ENCODE data around the gene KAT5.
"Not testable (repeated sequence)": the region's sequence is repeated elsewhere in the genome, so short reads cannot be mapped to it uniquely, and the experiment has no call there.

The KAT5 gene

DNA sequence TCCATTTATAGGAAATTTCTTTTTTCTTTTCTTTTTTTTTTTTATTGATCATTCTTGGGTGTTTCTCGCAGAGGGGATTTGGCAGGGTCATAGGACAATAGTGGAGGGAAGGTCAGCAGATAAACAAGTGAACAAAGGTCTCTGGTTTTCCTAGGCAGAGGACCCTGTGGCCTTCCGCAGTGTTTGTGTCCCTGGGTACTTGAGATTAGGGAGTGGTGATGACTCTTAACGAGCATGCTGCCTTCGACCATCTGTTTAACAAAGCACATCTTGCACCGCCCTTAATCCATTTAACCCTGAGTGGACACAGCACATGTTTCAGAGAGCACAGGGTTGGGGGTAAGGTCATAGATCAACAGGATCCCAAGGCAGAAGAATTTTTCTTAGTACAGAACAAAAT, 50.1 kb downstream of the KAT5 start:
- not testable (repeated sequence) for DNase-seq

DNA sequence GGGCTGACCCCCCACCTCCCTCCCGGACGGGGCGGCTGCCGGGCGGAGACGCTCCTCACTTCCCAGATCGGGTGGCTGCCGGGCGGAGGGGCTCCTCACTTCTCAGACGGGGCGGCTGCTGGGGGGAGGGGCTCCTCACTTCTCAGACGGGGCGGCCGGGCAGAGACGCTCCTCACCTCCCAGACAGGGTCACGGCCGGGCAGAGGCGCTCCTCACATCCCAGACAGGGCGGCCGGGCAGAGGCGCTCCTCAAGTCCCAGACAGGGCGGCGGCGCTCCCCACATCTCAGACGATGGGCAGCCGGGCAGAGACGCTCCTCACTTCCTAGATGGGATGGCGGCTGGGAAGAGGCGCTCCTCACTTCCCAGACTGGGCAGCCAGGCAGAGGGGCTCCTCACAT, 50.8 kb downstream of the KAT5 start:
- not testable (repeated sequence) for DNase-seq

DNA sequence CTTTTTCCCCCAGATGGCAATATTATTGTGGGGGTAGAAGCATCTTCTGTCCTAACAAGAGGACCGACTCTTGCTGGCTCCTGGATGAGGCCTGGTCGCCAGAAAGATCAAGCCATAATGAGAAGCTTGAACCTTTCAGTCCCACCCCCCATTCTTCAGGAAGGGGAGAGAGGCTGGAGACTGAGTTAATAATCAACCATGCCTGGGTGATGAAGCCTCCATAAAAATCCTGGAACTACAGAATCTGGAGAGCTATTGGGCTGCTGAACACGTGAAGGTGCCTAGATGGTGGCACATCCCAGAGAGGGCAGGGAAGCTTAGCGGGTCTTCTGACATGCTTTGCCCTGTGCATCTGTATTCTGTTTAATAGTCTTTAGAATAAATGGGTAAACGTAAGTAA, 52.4 kb downstream of the KAT5 start:
- no peak for DNase-seq

DNA sequence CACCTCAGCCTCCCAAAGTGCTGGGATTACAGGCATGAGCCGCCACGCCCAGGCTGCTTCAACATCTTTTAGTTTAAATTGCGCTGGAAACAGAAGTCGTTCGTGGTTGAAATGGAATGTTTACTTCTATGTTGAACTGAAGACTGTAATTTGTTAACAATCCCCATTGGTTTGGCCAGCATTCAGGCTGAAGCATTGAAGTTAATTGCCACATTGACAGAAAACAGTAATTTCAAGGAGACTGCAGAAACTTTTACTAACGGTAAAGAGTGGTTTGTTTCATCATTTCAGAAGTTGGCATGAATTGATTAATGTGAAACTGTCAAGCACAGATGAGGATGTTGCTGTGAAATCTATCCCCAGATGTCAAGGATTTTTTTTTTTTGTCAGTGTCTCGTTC, 54.5 kb downstream of the KAT5 start:
- DNase-seq: no peak

DNA sequence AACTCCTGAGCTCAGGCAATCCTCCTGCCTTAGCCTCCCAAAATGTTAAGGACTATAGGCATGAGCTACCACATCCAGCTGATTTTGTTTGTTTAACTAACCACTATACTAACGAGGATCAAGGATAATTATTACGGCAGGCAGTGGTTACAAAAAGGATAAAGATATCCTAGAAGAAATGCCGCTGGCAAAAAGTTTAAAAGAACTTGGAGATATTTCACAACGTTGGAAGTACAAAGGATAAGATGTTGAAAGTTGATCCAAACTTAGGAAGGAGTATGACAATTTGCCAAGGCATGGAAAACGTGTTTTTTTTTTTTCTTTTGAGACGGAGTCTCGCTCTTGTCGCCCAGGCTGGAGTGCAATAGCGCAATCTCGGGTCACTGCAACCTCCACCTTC, 55.4 kb downstream of the KAT5 start:
- no peak for DNase-seq

DNA sequence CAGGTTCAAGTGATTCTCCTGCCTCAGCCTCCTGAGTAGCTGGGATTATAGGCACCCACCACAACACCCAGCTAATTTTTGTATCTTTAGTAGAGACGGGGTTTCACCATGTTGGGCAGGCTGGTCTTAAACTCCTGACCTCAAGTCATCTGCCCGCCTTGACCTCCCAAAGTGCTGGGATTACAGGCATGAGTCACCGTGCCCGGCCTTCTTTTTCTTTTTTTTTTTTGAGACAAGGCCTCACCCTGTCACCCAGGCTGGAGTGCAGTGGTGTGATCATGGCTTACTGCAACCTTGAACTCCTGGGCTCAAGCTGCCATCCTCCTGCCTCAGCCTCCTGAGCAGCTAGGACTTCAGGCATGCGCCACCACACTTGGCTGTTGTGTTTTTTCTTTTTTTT, 55.8 kb downstream of the KAT5 start:
- DNase-seq: not testable (repeated sequence)
